Activated naive CD4-positive, alpha-beta T cell treated with anti-CD3 and anti-CD28 coated beads, Interleukin-2, amount 10 ng/mL, durations not matched to agents 7 days and 5 days (primary cell): ENCODE measurements around the gene ITGA2B.
A peak's percentile ranks its signal among the peaks of the same experiment; 100 is the strongest.

ENCODE experiments used
- CTCF ChIA-PET: fragments of 350-600 bp; sonication (Branson Sonifier 250); formaldehyde crosslinking; loops from one replicate; lab custom pipeline; 2021; ENCODE audit warnings: antibody characterized with exemption; lab: Charles Lee
- DNase-seq: peaks from one replicate; pipeline ENCODE4 v3.0.0-alpha.2; 2020
- H3K27ac Mint-ChIP-seq: one replicate; pipeline ENCODE4 v1.8.0; 2021; ENCODE audit warnings: mild to moderate bottlenecking, moderate library complexity, mixed read lengths
- H3K27me3 Mint-ChIP-seq: one replicate; pipeline ENCODE4 v1.8.0; 2021; ENCODE audit warnings: mild to moderate bottlenecking, mixed read lengths
- H3K36me3 Mint-ChIP-seq: one replicate; pipeline ENCODE4 v1.8.0; 2021; ENCODE audit warnings: mixed read lengths
- H3K4me1 Mint-ChIP-seq: one replicate; pipeline ENCODE4 v1.8.0; 2021; ENCODE audit warnings: mixed read lengths
- H3K4me3 Mint-ChIP-seq: one replicate; pipeline ENCODE4 v1.8.0; 2021; ENCODE audit warnings: mild to moderate bottlenecking, moderate library complexity, mixed read lengths
- H3K9me3 Mint-ChIP-seq: one replicate; pipeline ENCODE4 v1.8.0; 2021; ENCODE audit warnings: mixed read lengths

ITGA2B gene

DNA sequence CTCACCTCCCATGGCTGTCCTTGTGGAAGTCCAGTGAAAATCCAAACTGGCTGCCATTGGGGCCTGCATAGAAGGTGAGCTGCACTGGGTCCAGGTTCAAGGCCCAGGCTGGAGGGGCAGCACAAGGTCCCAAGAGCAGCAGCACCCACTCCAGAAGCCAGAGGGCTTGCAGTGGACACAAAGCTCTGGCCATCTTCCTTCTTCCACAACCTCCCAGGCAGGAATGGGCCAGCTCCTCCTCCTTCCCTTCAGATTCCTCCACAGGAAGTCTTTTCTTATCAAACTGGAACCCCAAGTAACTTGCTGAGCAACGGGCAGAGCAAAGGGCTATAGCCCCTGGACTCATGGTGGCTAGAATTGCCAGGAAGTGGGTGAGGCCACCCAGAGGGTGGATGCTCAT is at the start of gene ITGA2B:
TSS of gene ITGA2B (minus strand) at position 369 of the 400 bp plus-strand sequence. CDS start at position 193, 176 bp downstream.
- Mint-ChIP-seq H3K36me3 (no peaks in the 10 kb centered on the region), H3K4me1 (peaks cover 14% of the 10 kb centered on the region), H3K4me3 (no peak within 1 kb of the TSS), H3K27ac (no peak within 1 kb of the TSS), H3K9me3 (no peaks in the 10 kb centered on the region), H3K27me3 (peaks cover 47% of the 10 kb centered on the region)
- CTCF ChIA-PET, result interaction anchor here (1.4 to 1.5 kb wide), 2 partner anchors 13 to 58 kb away, joined by 3 read pairs; no protein-coding TSS in a partner anchor
- DNase-seq, result no peak

DNA sequence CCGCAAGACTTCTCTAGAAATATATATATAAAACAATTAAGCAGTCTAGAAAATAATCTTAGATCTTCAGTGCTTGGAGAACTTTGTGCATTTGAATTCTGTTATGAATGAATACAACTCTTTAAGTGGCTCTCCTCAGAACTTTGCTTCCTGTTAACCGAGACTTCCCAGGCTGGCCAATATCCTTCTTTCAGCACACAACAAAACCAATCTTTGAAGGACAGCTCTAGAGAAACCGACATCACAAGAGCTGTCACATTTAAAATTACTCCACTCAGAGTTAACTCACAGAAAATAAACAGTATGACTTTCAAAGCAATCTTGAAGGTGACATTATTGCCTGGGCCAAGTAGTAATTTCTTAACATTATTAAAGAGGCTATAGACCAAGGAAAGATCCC is 49.7 kb upstream of the ITGA2B start:
- no peak overlapping the region for H3K27ac Mint-ChIP-seq
- peaks cover 14% of the 10 kb centered on the region for H3K4me1 Mint-ChIP-seq
- no peak for DNase-seq
- peaks cover 21% of the 10 kb centered on the region for H3K36me3 Mint-ChIP-seq
- no peaks in the 10 kb centered on the region for H3K27me3 Mint-ChIP-seq
- no peaks in the 10 kb centered on the region for H3K9me3 Mint-ChIP-seq
- CTCF ChIA-PET, result interaction anchor here (0.6 kb wide), 1 partner anchor 8 kb away, joined by 3 read pairs; no protein-coding TSS in a partner anchor
- H3K4me3 Mint-ChIP-seq, result no peak overlapping the region

DNA sequence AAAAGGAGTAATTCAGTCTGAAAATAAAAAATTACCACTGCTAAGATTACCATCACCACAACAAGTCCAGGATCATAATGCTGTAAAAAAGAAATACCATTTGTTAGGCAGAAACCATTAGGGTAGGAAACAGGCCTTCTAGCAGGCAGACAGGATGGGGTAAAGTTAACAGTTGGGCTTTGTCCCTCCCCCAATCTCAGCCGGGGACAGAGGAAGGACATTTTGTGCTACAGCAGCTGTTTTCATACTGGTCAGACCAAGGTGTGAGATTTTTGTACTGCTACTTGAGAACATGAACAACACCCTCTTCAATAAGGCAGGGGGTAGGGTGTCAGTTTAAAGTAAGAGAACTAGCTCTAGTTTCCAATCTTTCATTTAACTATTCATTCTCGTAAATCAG is 49.2 kb upstream of the ITGA2B start:
- H3K4me1 Mint-ChIP-seq, result peaks cover 14% of the 10 kb centered on the region
- DNase-seq, result no peak
- H3K9me3 Mint-ChIP-seq, result no peaks in the 10 kb centered on the region
- no peaks in the 10 kb centered on the region for H3K27me3 Mint-ChIP-seq
- H3K36me3 Mint-ChIP-seq, result peaks cover 23% of the 10 kb centered on the region
- CTCF ChIA-PET, result interaction anchor here (0.6 kb wide), 1 partner anchor 9 kb away, joined by 3 read pairs; no protein-coding TSS in a partner anchor
- H3K27ac Mint-ChIP-seq, result no peak overlapping the region
- no peak overlapping the region for H3K4me3 Mint-ChIP-seq

DNA sequence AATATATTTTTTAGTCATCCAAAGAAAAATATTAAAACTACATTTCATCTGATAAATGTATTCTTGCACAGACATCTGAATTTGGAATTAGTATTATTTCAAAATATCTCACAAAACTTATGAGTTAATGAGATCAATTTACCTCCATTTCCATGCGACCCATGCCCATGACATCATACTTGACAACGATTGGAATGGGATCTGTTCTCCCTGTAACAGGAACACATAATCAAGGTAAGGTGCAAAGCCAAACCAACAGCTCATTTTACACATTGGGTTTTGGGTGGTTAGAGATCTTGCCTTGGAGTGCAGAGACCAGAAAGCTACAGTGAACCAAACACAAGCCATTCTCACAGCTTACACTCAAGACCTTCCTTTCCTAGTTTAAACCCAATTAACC is 46.9 kb upstream of the ITGA2B start:
- Mint-ChIP-seq H3K4me1 (peaks cover 14% of the 10 kb centered on the region), H3K27ac (no peak overlapping the region), H3K36me3 (peaks cover 38% of the 10 kb centered on the region), H3K27me3 (no peaks in the 10 kb centered on the region), H3K9me3 (no peaks in the 10 kb centered on the region), H3K4me3 (no peak overlapping the region)
- no peak for DNase-seq
- CTCF ChIA-PET, result interaction anchor here (0.6 kb wide), 1 partner anchor 31 kb away, joined by 3 read pairs; no protein-coding TSS in a partner anchor

DNA sequence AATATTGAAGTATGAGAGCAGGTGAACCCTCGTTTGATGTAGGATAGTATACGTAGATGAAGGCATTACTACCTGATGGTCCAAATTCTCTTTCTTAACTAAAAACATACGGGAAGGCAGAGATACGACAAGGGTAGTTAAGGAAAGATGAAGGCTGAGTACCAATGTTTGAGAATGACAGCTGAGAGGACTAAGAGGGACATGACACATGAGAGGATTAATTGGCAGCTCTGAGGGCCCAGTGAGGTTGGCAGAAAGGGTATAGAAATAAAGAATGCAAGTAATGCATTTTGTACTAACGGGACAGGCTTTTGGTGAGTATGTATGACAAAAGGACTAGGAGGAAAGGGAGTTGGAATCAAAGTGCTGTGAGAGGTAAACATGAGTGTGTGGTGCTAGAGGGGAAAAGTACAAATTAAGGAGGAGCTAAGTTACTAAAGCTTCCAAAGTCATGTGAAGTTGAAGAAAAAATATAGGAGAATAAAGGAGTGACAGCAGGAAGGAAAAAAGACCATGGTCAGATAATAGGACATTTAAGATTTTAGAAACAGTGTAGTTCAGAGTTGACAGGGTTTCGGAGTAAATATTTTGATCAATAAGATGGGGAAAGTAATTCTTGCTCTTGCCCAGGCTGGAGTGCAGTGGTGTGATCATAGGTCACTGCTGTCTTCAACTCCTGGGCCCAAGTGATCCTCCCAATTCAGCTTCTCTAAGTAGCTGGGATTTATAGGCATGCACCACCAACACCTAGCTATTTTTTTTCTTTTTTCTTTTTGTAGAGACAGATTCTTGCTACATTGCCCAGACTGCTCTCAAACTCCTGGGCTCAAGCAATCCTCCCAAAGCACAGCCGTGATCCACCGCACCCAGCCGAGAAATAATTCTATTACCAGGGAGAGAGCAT is 43.1 kb upstream of the ITGA2B start:
- DNase-seq, result no peak
- CTCF ChIA-PET, result no interaction called here
- H3K27me3 Mint-ChIP-seq, result no peaks in the 10 kb centered on the region
- no peaks in the 10 kb centered on the region for H3K9me3 Mint-ChIP-seq
- no peak overlapping the region for H3K4me3 Mint-ChIP-seq
- H3K27ac Mint-ChIP-seq, result no peak overlapping the region
- H3K4me1 Mint-ChIP-seq, result no peaks in the 10 kb centered on the region
- peaks cover 33% of the 10 kb centered on the region for H3K36me3 Mint-ChIP-seq

DNA sequence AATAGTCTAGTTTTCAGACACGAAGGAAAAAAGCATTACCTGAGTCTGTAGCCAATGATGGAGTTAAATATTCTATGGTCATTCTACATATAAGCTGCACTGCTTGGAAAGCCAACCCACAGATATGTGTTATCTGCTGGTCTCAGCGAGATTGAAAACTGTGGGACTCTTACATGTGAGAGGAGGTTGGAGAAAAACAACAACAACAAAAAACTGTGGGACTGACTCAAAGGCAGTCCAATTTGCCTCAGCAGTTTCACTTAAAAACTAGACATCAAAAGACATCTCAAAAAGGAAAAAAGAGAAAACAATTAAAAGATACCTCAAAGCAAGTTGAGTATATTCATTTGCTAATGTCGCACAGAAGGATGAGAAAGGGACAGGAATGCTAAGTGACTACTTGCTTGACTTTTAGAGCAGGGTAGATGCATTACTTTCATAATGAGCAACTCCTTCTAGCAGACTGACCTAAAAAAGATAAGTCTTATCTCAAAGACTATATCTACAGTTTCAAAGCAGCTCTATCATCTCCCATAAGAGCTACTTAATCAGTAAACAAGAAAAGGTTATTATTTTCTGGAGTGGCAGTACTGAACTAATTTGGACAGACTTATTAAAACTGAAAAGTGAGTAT is 35.5 kb upstream of the ITGA2B start:
- Mint-ChIP-seq H3K4me1 (peaks cover 7% of the 10 kb centered on the region), H3K36me3 (peaks cover 29% of the 10 kb centered on the region), H3K9me3 (no peaks in the 10 kb centered on the region), H3K4me3 (no peak overlapping the region), H3K27me3 (no peaks in the 10 kb centered on the region), H3K27ac (peak overlapping the region; percentile 7)
- no peak for DNase-seq
- CTCF ChIA-PET, result no interaction called here

DNA sequence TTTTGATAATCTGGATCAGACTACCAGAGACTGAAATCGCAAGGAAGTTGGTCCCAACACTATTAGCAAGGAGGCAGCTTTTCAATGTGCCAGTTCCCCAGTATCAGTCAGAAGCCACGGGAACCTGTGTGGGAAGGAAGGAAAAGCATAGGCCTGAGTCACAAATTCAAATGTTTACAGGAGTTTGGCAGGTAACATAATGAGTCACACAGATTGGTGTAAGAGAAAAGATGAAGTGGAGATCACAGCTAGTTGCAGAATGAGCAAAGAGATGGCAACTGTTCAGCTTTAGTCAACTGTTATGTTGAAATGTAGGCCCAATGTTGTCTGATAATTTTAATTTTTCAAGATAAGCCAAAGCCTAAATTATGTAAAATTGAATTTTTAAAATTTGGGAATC is 28.1 kb upstream of the ITGA2B start:
- Mint-ChIP-seq H3K36me3 (peaks cover 18% of the 10 kb centered on the region), H3K9me3 (no peaks in the 10 kb centered on the region), H3K4me1 (no peaks in the 10 kb centered on the region), H3K4me3 (no peak overlapping the region), H3K27ac (no peak overlapping the region), H3K27me3 (no peaks in the 10 kb centered on the region)
- CTCF ChIA-PET, result no interaction called here
- no peak for DNase-seq

DNA sequence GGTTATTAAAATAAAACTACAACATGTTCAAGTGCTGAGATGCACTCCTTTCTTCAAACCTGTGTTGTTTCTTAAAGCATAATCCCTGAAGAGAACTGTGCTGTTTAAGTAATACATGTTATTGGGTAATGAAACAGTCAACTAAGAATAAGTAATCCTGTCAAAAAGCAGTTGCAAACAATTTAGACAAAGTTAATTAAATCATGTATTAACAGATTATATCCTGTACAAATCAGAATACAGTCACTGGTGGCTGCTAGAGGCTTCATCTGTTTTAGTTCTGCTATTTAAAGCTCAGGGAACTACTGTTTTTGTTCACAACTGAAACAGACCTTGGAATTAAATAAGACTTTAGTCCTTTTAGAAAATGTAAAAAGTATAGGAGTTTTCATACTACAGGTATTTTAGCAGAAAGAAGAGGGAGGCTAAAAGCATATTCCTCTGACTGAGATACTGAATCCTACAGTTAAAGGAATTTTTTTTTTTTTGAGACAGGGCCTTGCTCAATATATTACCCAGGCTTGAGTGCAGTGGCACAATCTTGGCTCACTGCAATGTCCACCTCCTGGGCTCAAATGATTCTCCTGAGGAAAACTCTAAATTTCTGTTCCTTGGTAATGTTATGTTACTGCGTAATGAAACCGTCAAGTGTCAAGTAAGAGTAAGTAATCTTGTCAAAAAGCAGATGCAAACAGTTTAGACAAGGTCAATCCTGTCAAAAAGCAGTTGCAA is 27.3 kb upstream of the ITGA2B start:
- DNase-seq, result no peak
- no peak overlapping the region for H3K27ac Mint-ChIP-seq
- no peaks in the 10 kb centered on the region for H3K9me3 Mint-ChIP-seq
- no peaks in the 10 kb centered on the region for H3K27me3 Mint-ChIP-seq
- H3K4me3 Mint-ChIP-seq, result no peak overlapping the region
- no peaks in the 10 kb centered on the region for H3K4me1 Mint-ChIP-seq
- CTCF ChIA-PET, result no interaction called here
- H3K36me3 Mint-ChIP-seq, result peaks cover 18% of the 10 kb centered on the region

DNA sequence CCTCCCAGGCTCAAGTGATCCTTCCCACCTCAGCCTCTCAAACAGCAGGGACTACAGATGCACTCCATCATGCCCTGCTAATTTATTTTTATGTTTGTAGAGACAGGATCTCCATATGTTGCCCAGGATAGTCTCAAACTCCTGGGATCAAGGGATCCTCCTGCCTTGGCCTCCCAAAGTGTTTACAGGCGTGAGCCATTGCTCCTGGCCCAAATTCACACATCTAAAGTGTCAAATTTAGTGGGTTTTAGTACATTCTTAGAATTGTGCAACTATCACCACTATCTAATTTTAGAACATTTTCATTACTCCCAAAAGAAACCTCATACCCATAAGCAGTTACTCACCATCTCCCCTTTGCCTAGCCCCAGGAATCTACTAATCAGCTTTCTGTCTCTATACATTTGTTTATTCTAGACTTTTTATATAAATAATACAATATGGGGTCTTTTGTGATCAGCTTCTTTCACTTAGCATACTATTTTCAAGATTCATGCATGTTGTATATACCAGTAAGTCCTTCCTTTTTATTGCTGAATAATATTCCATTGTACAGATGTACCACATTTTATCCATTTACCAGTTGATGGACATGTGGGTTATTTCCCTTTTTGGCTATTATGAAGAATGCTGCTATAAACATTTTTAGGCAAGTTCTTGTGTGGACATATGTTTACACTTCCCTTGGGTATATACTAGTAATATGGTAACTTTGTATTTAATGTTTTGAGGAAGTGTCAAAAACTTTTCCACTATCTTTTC is 25.1 kb upstream of the ITGA2B start:
- Mint-ChIP-seq H3K4me3 (no peak overlapping the region), H3K9me3 (no peaks in the 10 kb centered on the region), H3K36me3 (peaks cover 12% of the 10 kb centered on the region), H3K27me3 (no peaks in the 10 kb centered on the region), H3K4me1 (no peaks in the 10 kb centered on the region), H3K27ac (no peak overlapping the region)
- CTCF ChIA-PET, result no interaction called here
- no peak for DNase-seq

DNA sequence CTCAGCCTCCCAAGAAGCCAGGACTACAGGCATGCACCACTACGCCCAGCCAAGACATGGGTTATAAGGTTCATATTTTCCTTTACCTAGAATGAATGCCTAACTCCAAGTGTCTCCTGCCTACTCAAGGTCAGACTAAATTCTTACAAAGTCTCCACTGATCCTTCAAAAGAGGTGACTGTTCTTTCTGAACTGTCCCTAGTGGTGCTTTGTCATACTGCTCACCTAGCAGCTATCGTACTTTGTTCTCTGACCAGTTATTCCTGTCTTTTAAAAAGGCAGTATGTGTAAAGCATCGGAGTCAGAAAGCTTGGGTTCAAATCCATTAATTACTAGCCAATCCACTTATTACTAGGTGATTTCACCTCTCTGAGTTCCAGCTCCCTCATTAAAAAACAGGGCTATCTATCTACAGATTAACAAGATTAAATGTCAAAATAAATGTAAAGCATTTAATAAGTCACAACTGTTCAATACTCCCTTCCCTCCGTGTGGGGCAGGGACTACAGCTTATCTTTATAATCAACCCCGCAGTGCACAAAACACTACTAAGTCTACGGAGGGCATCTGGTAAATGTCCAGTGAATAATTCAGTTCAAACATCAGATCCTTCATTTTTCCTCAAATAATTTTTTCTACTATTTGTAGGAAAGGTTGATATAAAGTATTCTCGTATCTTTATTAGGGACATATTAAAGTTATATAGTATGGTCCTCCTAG is 20.0 kb upstream of the ITGA2B start:
- Mint-ChIP-seq H3K9me3 (no peaks in the 10 kb centered on the region), H3K4me3 (no peak overlapping the region), H3K27me3 (no peaks in the 10 kb centered on the region), H3K27ac (no peak overlapping the region), H3K36me3 (peaks cover 7% of the 10 kb centered on the region), H3K4me1 (no peaks in the 10 kb centered on the region)
- no peak for DNase-seq
- CTCF ChIA-PET, result interaction anchor here (1.3 kb wide), 1 partner anchor 34 kb away, joined by 3 read pairs; no protein-coding TSS in a partner anchor

DNA sequence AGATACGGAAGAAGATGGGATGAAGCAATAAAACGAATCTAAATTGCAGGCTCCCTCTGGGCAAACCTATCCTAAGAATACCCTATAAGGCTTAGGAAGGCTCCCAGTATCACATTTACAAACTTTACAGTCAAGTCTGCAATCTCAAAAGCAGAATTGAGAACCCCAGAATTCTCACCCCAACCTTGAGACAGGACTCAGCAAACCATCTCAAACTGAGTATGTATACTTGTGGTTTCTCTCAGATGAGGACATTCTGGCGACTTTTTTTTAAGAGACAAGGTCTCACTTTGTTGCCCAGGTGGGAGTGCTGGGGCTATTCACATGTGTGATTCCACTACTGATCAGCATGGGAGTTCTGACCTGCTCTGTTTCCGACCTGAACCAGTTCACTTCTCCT is 19.3 kb upstream of the ITGA2B start:
- CTCF ChIA-PET, result interaction anchor here (1.3 kb wide), 1 partner anchor 33 kb away, joined by 3 read pairs; no protein-coding TSS in a partner anchor
- Mint-ChIP-seq H3K4me1 (no peaks in the 10 kb centered on the region), H3K4me3 (no peak overlapping the region), H3K27ac (no peak overlapping the region), H3K36me3 (peaks cover 7% of the 10 kb centered on the region), H3K9me3 (no peaks in the 10 kb centered on the region), H3K27me3 (no peaks in the 10 kb centered on the region)
- no peak for DNase-seq

DNA sequence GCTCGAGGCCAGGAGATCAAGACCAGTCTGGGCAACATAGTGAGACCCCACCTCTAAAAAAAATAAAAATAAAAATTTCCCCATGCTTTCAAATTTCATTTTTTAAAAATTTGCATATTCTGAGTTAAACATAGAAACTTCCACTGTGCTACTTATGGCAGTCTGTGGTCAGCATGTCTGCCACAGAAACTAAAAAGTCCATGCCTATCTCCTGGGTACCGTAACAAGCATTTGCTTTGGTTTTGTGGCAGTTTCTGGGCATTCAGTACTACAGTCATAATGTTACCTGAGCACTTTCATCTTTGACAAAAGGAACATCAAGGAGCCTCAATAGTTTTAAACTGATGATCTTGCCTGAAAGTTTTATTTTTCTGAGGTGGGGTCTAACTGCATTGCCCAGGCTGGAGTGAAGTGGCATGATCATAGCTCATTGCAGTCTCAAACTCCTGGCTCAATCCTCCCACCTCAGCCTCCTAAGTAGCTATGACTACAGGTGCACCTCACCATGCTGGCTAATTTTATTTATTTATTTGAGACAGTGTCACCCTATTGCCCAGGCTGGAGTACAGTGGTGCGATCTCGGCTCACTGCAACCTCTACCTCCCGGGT is 13.2 kb upstream of the ITGA2B start:
- no peaks in the 10 kb centered on the region for H3K4me1 Mint-ChIP-seq
- H3K9me3 Mint-ChIP-seq, result no peaks in the 10 kb centered on the region
- no peaks in the 10 kb centered on the region for H3K27me3 Mint-ChIP-seq
- H3K4me3 Mint-ChIP-seq, result no peak overlapping the region
- CTCF ChIA-PET, result interaction anchor here (5.9 kb wide), 1 partner anchor 120 kb away, joined by 32 read pairs; no protein-coding TSS in a partner anchor
- H3K36me3 Mint-ChIP-seq, result peaks cover 38% of the 10 kb centered on the region
- DNase-seq, result no peak
- H3K27ac Mint-ChIP-seq, result no peak overlapping the region
